Measurements from ENCODE around the gene PPP2R3B.
"Not testable (repeated sequence)": the region's sequence is repeated elsewhere in the genome, so short reads cannot be mapped to it uniquely, and the experiment has no call there.

The PPP2R3B gene

DNA sequence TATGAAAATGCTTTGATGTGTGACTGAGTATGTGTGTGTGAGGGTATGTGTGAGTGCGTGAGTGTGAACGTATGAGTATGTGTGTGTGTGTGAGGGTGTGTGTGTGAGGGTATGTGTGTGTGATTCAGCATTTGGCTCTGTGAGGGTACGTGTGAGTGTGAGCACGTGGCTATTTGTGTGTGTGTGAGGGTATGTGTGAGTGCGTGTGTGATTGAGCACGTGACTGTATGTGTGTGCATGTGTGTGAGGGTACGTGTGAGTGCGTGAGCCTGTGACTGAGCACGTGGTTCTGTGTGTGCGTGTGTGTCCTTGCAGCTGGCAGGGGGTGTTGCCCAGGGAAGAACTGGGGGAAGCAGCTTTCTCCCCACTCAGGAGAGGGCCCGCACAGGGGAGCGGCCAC, 16.1 kb upstream of the PPP2R3B start:
- DNase-seq, result no peak

GRCh38 chrX:400258-400657, 13.6 kb upstream of the PPP2R3B start:
- DNase-seq, result no peak

GRCh38 chrX:397575-397974, 10.9 kb upstream of the PPP2R3B start:
- no peak for DNase-seq

DNA sequence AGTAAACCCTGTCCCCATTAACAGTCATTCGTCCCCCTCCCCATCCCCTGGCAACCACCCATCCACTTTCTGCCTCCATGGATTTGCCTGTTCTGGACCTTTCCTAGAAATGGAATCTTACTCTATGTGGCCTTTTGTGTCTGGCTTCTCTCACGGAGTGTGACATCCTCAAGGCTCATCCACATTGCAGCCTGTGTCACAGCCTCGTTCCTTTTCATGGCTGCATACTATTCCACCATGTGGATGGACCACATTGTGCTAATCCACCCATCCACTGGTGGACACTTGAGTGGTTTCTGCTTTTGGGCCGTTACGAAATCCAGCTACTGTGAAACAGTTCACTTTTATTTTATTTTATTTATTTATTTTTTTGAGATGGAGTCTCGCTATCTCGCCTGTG, 8.1 kb upstream of the PPP2R3B start:
- no peak for DNase-seq

GRCh38 chrX:392575-392846, 5.8 kb upstream of the PPP2R3B start:
- no peak for DNase-seq

DNA sequence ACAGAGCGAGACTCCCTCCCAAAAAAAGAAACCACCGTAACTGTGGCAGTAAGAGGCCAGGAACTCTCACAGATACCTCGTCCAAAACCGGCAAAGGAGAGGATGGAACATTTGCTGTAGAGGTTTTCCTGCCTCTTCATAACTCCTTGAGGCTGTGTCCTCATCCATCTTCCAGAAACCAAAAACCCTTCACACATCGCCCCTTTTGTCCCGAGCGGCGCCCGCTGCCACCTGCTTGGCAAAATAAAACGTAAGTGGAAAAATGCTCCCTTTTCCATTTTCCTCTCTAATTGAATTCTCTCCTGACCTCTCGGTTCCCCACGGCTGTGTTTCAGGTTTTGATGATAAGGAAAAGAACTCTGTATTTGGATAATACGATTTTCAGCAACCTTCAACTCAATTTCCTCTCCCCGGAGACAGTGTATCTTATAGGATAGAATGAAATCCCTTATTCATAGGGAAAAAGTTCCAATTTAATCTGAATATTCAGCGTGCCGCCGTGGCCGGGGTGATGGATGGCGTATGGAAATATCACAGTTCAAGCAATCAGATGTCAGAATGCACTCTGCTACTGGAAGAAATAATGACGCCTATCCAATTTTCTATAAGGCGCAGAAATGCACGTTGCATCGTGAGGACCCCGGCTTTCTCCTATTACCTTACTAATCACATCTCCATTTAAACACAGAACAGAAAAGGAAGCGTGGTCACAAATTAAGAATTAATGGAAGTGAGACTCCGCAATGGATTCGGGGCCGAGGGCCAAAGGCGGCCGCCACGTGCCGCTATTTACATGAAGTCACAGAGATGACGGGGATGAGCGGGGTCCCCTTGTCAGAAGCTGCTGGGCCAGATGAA, 5.2 kb upstream of the PPP2R3B start:
- no peak for DNase-seq

GRCh38 chrX:390459-390858, 3.8 kb upstream of the PPP2R3B start:
- no peak for DNase-seq

DNA sequence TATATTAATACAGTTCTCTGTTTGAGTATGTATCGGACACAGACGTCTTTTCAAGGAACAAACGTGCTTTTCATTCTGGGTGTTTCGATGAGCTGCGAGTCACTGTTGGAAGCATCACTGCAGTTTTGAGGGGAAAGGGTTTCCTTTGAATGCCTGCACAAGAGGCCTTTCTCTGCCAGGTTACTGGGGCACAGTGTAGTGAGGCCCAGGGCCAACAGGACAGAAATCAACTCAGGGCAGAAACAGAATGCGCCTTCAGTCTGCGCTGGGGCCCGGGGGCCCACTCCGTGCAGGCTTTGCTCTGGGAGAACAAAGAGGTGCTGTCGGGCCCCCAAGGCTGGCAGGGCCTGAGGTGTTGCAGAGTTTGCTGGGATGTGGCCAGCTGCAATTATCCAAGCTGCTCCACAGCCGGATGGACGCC, 2.3 kb upstream of the PPP2R3B start:
- DNase-seq, result no peak

- no peak for DNase-seq
These were observed 1.0 kb upstream of the PPP2R3B start for GRCh38 chrX:387729-388128.

GRCh38 chrX:386239-386767, 404 bp downstream of the PPP2R3B start:
- DNase-seq, result no peak

GRCh38 chrX:385736-386135, 971 bp downstream of the PPP2R3B start:
- not testable (repeated sequence) for DNase-seq

GRCh38 chrX:384861-385260, 1.8 kb downstream of the PPP2R3B start:
- DNase-seq, result no peak

DNA sequence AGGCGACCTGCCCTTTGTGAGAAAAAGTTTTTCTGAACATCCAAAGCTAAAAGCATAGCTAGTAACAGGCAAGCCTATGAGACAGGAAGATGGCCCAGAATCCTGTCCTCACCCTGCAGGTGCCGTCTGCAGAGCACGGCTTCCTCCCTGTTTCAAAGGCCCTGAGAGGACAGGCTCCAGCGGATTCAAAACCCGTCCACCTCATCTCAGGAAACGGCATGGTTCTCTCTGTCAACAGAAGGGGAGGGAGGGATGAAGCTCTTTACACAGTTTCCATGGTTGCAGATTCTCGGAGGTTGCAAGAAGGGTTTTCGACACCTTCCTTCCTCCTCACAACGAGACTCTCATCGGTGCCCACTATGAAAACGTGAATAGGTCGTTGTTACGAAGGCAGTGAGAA, 8.3 kb downstream of the PPP2R3B start:
- no peak for DNase-seq

GRCh38 chrX:376206-376605, 10.5 kb downstream of the PPP2R3B start:
- not testable (repeated sequence) for DNase-seq

DNA sequence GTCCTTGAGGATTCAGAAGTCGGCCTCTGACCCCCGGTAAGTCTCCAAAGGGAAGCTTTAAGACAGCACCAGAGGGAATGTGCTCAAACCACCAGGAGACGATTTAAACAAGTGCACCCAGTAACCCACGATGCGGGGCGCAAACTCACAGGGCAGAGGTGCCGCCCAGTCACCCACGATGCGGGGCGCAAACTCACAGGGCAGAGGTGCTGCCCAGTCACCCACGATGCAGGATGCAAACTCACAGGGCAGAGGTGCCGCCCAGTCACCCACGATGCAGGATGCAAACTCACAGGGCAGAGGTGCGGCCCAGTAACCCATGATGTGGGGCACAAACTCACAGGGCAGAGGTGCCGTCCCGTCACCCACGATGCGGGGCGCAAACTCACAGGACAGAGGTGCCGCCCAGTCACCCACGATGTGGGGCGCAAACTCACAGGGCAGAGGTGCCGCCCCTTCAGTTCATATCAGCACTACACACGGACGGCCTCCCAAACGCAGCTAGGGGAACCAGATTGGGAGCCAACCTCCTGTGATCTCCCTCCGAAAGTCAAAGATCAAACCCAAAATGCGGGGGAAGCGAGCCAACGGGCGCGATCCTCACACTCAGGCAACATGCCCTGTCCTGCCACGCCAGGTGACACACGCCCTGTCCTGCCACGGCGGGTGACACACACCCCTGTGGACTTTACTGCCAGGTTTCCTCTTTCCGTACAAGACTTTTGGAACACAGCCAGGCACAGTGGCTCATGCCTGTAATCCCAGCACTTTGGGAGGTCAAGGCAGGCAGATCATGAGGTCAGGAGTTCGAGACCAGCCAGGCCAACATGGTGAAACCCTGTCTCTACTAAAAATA, 11.3 kb downstream of the PPP2R3B start:
- DNase-seq, result no peak

- no peak for DNase-seq
These were observed 12.1 kb downstream of the PPP2R3B start for GRCh38 chrX:374596-374995.

- DNase-seq, result no peak
These were observed 12.9 kb downstream of the PPP2R3B start for GRCh38 chrX:373641-374471.

GRCh38 chrX:372856-373640, 13.7 kb downstream of the PPP2R3B start:
- DNase-seq, result no peak

GRCh38 chrX:371907-372306, 14.8 kb downstream of the PPP2R3B start:
- no peak for DNase-seq

GRCh38 chrX:370963-371745, 15.6 kb downstream of the PPP2R3B start:
- DNase-seq, result no peak

- no peak for DNase-seq
These were observed 16.3 kb downstream of the PPP2R3B start for GRCh38 chrX:370244-370962.

Data from NCI-H2029 treated with DMSO at 0.1 percent for 48 hours (cell line).